Tibial artery (tissue), 4 donors: ENCODE results near the gene FTHL17.

Experiments used
- DNase-seq, 2 donors: peaks; one replicate each; pipeline ENCODE4 v3.0.0-alpha.2; 2019
- H3K27ac ChIP-seq, 2 donors: fragments of 200-600 bp; sonication (generic) in 1 of 2; 1 replicate in 1 of 2; 2 replicates in 1 of 2; pipeline ENCODE4 v1.5.1; 2018 to 2019; ENCODE audit warnings: mild to moderate bottlenecking in 1 of 2
- H3K27me3 ChIP-seq, 2 donors: fragments of 200-600 bp; sonication (generic) in 1 of 2; one replicate each; pipeline versions ENCODE4 v1.5.1 to v1.6.0; 2016 to 2019
- H3K36me3 ChIP-seq, 3 donors: fragments of 200-600 bp; sonication (generic) in 2 of 3; one replicate each; pipeline ENCODE4 v1.5.1; 2016 to 2019; ENCODE audit warnings: mild to moderate bottlenecking in 2 of 3
- H3K4me1 ChIP-seq, 4 donors: fragments of 200-600 bp; sonication (generic) in 2 of 4; 1 replicate in 3 of 4; 2 replicates in 1 of 4; pipeline ENCODE4 v1.5.1; 2016 to 2019
- H3K4me3 ChIP-seq, 2 donors: fragments of 200-600 bp; sonication (generic) in 1 of 2; 1 replicate in 1 of 2; 2 replicates in 1 of 2; pipeline ENCODE4 v1.5.1; 2018 to 2019; ENCODE audit warnings: mild to moderate bottlenecking in 2 of 2
- H3K9me3 ChIP-seq, 3 donors: fragments of 200-600 bp; sonication (generic) in 1 of 3; one replicate each; pipeline ENCODE4 v1.5.1; 2016 to 2019
- CTCF ChIP-seq, 2 experiments: fragments of 200-600 bp in 1 of 2; fragments of 450-650 bp in 1 of 2; IDR thresholded peaks; one replicate each; pipeline ENCODE4 v1.5.1; 2017 to 2019; ENCODE audit warnings: antibody characterized with exemption in 2 of 2, mild to moderate bottlenecking in 1 of 2, moderate library complexity in 1 of 2
- intact Hi-C: fragments of 100-400 bp; cut with DNase I; formaldehyde crosslinking; loops from one replicate; pipeline ENCODE4 v1.15.0; 2023; ENCODE audit warnings: low total_unique reads

Gene FTHL17

GRCh38 chrX:31061091-31061490, 10.8 kb downstream of the FTHL17 start:
- intact Hi-C loops, result no loop called here

GRCh38 chrX:31060016-31060415, 11.8 kb downstream of the FTHL17 start:
- DNase-seq, result no peak
- Histone ChIP-seq H3K36me3 (no peaks in the 10 kb centered on the region), H3K9me3 (no peaks in the 10 kb centered on the region), H3K27ac (no peak overlapping the region), H3K4me3 (no peak overlapping the region), H3K4me1 (no peaks in the 10 kb centered on the region), H3K27me3 (no peaks in the 10 kb centered on the region)
- intact Hi-C loops, result no loop called here
- no peak for TF ChIP-seq CTCF (IDR thresholded peaks at IDR 0.05)

More at GRCh38 chrX:31061091-31061490, 10.8 kb downstream of the FTHL17 start:
- H3K36me3 ChIP-seq, result no peaks in the 10 kb centered on the region
- no peaks in the 10 kb centered on the region for H3K27me3 ChIP-seq
- no peak overlapping the region for H3K27ac ChIP-seq
- TF ChIP-seq CTCF (IDR thresholded peaks at IDR 0.05), result no peak
- H3K4me1 ChIP-seq, result no peaks in the 10 kb centered on the region
- DNase-seq, result no peak
- H3K4me3 ChIP-seq, result no peak overlapping the region
- H3K9me3 ChIP-seq, result no peaks in the 10 kb centered on the region

- Histone ChIP-seq H3K4me3 (no peak overlapping the region), H3K36me3 (no peaks in the 10 kb centered on the region), H3K4me1 (no peaks in the 10 kb centered on the region), H3K27ac (no peak overlapping the region), H3K9me3 (no peaks in the 10 kb centered on the region), H3K27me3 (no peaks in the 10 kb centered on the region)
- DNase-seq, result no peak
- TF ChIP-seq CTCF (IDR thresholded peaks at IDR 0.05), result no peak
- intact Hi-C loops, result no loop called here
Measured at GRCh38 chrX:31058284-31058683, 13.6 kb downstream of the FTHL17 start.

GRCh38 chrX:31057691-31058090, 14.2 kb downstream of the FTHL17 start:
- TF ChIP-seq CTCF (IDR thresholded peaks at IDR 0.05), result no peak
- intact Hi-C loops, result no loop called here
- H3K4me3 ChIP-seq, result no peak overlapping the region
- H3K27ac ChIP-seq, result no peak overlapping the region
- no peaks in the 10 kb centered on the region for H3K9me3 ChIP-seq
- H3K36me3 ChIP-seq, result no peaks in the 10 kb centered on the region
- no peaks in the 10 kb centered on the region for H3K27me3 ChIP-seq
- no peak for DNase-seq
- no peaks in the 10 kb centered on the region for H3K4me1 ChIP-seq

GRCh38 chrX:31057291-31057690, 14.6 kb downstream of the FTHL17 start:
- TF ChIP-seq CTCF (IDR thresholded peaks at IDR 0.05), result no peak
- intact Hi-C loops, result no loop called here
- H3K36me3 ChIP-seq, result no peaks in the 10 kb centered on the region

GRCh38 chrX:31053621-31054020, 18.2 kb downstream of the FTHL17 start:
- Histone ChIP-seq H3K27me3 (no peaks in the 10 kb centered on the region), H3K4me3 (no peak overlapping the region), H3K9me3 (no peaks in the 10 kb centered on the region), H3K36me3 (no peaks in the 10 kb centered on the region), H3K4me1 (no peaks in the 10 kb centered on the region), H3K27ac (no peak overlapping the region)
- no peak for TF ChIP-seq CTCF (IDR thresholded peaks at IDR 0.05)
- intact Hi-C loops, result no loop called here
- DNase-seq, result no peak

More at GRCh38 chrX:31057291-31057690, 14.6 kb downstream of the FTHL17 start:
- DNase-seq, result no peak
- Histone ChIP-seq H3K4me3 (no peak overlapping the region), H3K9me3 (no peaks in the 10 kb centered on the region), H3K4me1 (no peaks in the 10 kb centered on the region), H3K27ac (no peak overlapping the region), H3K27me3 (no peaks in the 10 kb centered on the region)
